NCI-H82 treated with DMSO at 0.1 percent for 48 hours (cell line): ENCODE results near the gene KIF12.
"Not testable (repeated sequence)": the region's sequence is repeated elsewhere in the genome, so short reads cannot be mapped to it uniquely, and the experiment has no call there.

Experiments
- DNase-seq: peaks from one replicate; lab custom pipeline; 2025; ENCODE audit not compliant: unreplicated experiment; lab: John Stamatoyannopoulos, UW

KIF12 gene

DNA sequence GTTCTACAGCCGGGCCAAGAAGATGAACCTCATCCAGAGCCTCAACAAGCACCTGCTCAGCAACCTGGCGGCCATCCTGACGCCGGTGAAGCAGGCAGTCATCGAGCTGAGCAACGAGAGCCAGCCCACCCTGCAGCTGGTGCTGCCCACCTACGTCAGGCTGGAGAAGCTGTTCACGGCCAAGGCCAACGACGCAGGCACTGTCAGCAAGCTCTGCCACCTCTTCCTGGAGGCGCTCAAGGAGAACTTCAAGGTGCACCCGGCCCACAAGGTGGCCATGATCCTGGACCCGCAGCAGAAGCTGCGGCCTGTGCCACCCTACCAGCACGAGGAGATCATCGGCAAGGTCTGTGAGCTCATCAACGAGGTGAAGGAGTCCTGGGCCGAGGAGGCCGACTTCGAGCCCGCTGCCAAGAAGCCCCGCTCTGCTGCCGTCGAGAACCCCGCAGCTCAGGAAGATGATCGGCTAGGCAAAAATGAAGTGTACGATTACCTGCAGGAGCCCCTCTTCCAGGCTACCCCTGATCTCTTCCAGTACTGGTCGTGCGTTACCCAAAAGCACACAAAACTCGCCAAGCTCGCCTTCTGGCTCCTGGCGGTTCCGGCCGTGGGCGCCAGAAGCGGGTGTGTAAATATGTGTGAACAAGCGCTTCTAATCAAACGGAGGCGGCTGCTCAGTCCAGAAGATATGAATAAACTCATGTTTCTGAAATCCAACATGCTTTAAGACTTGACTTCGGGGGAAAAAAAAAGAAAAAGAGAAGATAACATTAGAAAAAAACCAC is 49.5 kb downstream of the KIF12 start:
- no peak for DNase-seq

DNA sequence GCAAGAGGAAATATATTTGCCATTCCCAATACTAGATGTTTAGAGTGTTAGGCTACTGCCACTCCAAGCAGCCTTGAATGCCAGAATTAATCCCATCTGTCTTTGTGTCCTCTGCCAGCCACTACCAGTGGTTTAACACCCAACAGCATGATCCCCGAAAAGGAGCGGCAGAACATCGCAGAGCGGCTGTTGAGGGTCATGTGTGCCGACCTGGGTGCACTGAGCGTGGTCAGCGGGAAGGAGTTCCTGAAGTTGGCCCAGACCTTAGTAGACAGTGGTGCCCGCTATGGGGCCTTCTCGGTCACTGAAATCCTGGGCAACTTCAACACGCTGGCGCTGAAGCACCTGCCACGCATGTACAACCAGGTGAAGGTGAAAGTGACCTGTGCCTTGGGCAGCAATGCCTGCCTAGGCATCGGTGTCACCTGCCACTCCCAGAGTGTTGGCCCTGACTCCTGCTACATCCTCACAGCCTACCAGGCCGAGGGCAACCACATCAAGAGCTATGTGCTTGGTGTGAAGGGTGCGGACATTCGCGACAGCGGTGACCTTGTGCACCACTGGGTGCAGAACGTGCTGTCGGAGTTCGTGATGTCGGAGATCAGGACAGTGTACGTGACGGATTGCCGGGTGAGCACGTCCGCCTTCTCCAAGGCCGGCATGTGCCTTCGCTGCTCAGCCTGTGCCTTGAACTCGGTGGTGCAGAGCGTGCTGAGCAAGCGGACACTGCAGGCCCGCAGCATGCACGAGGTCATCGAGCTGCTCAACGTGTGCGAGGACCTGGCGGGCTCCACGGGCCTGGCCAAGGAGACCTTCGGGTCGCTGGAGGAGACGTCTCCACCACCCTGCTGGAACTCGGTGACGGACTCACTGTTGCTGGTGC is 50.3 kb downstream of the KIF12 start:
- DNase-seq: no peak

DNA sequence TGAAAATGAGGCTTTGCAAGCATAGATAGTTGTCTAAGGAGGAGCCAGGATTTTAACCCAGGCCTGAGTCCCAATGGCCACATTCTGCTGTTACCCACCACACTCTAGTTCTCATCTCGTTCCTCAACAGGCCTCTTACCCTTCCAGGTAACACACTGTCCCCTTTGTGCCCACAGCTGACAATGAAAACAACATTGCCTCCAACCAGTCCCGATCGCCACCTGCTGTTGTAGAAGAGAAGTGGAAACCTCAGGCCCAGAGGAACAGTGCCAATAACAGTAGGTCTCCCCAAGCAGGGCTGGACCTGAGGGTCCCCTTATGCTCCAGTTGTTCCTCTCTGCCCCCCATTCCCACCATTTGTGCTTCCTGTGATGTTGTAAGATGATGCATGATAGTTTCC is 51.4 kb downstream of the KIF12 start:
- no peak for DNase-seq

DNA sequence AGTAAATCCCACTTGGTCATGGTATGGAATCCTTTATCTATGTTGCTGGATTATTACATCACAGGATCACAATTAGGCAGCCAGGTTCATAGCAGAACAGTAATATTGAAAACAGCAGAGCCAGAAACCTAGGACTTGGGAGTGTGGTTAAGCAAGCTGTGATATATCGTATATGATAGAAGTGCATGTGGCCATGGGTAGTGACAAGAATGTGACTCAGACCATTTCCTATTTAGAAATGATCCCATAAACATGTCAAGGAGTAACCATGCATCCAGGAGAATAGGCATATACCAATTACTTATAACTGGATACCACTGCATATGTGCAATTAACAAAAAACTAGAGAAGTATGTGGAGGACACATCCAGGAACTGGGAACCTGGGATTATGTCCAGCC is 52.2 kb downstream of the KIF12 start:
- no peak for DNase-seq

DNA sequence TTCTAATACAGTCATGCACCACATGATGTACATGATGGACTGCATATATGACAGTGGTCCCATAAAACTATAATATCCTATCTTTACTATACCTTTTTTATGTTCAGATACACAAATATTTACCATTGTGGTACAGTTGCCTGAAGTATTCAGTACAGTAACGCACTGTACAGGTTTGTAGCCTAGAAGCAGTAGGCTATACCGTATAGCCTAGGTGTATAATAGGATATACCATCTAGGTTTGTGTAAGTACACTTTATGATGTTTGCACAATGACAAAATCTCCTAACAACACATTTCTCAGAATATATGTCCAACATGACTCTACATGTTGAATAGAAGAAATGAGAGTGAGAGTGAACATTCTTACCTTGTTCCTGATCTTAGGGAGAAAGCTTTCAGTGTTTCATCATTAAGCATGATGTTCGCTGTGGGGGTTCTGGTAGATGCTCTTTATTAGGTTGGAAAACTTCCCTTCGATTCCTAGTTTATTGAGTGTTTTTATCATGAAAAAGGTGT is 52.8 kb downstream of the KIF12 start:
- no peak for DNase-seq

DNA sequence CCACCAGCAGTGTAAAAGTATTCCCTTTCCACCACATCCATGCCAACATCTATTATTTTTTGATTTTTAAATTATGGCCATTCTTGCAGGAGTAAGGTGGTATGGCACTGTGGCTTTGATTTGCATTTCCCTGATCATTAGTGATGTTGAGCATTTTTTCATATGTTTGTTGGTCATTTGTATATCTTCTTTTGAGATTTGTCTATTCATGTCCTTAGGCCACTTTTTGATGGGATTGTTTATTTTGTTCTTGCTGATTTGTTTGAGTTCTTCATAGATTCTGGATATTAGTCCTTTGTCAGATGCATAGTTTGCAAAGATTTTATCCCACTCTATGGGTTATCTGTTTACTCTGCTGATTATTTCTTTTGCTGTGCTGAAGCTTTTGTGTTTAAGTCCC is 55.4 kb downstream of the KIF12 start:
- not testable (repeated sequence) for DNase-seq
